SKM-1 (cell line): ENCODE results near the gene RTN4RL2.

Experiments
- DNase-seq: peaks from one replicate; lab custom pipeline; 2025; ENCODE audit not compliant: unreplicated experiment; lab: John Stamatoyannopoulos, UW

RTN4RL2 gene

DNA sequence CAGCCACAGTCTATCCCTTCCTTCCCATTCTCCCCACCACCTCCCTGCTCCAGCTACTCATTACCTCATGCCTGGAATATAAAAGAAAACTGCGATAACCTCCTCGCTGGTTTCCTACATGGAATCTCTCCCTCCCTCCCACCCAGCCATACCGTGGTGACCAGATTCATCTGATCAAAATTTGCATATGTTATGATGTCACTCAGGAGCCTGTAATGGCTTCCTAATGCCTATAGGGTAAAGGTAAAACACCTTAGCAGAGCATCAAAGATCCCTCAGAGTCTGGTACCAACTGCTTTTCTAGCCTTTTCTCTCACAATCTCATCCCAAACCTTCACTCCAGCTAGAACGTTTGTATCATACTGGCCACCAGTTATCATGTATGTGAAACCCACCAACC, 19.6 kb downstream of the RTN4RL2 start:
- DNase-seq = no peak

DNA sequence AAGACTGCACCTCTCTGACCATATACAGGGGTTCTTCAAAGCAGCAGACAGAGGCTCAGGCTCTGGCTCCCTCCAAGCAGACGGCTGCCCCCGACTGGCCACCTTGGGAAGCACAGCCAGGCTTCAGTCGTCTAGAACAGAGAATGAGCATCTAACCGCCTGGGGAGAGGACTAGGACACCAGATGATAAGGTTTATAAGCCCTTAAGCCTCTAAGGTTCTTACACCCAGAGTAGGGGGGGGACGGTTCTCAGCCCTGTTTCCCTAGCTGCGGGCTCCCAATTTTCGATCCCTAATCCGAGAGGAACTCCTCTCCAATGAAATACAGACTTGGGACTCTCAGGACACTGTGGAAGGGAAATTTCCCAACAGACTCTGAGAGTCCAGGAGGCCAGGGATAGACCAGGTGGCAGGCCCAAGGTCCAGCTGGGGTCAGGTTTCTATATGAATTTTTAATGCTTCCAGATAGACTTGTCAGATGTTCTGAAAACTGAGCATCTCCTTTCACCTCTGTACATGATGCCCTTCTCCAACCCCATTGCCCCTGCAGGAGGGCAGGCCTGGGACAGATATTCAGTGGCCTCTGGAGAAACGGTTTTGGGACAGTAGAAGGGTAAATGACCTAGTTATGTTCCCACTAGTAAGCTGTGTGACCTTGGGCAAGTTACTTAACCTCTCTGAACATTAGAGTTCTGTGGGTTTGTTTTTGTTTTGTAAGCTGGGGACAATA, 20.2 kb downstream of the RTN4RL2 start:
- DNase-seq = peak; percentile 51

DNA sequence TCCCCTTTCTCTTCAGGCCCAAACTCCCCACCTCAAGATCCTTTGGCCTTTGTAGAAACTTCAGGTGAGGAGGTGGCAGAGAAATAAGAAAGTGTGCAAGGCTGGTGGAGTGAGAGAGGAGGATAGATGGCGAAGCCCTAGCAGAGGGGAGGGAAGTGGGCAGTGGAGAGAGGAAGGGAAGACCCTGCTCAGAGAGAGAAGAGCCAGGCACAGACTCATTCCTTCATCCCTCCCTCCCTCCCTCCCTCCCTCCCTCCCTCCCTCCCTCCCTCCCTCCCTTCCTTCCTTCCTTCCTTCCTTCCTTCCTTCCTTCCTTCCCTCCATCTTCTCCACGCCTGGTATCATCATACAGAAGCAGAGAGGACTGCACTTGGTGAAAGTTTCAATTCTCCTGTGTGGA, 21.0 kb downstream of the RTN4RL2 start:
- no peak for DNase-seq

DNA sequence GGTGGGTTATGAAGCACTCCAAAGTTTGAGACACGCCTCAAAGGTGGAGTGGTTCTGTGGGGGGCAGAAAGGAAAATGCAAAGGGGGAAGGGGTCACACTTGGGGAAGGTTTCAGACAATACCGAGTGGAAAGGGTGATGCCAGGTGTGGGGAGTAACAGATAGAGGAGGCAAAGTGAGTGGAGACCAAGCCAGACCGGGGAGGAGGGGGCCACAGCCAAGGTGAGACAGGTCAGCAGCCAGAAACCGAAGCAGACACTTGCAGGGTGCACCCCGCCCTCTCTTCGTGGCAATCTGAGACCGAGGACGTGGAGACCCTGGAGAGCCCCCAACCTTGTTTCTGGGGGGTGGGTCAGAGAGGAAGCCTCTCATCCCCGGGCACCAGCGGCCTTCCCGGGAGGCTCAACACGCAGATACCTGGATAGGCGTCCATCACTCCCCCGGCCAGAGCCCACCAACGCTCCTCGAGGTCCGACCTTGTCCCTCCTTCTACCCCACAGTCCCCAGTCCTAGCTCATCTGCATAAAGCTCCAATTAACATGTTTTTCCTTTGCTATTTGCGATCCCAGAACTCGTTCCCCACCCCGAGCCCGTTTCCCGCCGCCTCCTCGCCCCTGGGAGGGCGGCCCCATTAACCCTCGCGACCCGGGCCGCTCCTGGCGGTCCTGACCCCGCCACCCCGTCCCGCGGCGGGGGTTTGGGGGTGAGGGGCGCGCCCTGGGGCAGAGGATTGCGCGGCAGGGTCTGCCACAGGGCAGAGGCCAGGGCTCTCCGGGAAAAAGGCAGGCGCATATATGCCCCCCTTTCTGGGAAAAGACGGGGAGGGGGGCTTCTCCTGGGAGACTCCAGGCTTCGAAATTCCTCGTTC, 21.8 kb downstream of the RTN4RL2 start:
- DNase-seq = no peak

DNA sequence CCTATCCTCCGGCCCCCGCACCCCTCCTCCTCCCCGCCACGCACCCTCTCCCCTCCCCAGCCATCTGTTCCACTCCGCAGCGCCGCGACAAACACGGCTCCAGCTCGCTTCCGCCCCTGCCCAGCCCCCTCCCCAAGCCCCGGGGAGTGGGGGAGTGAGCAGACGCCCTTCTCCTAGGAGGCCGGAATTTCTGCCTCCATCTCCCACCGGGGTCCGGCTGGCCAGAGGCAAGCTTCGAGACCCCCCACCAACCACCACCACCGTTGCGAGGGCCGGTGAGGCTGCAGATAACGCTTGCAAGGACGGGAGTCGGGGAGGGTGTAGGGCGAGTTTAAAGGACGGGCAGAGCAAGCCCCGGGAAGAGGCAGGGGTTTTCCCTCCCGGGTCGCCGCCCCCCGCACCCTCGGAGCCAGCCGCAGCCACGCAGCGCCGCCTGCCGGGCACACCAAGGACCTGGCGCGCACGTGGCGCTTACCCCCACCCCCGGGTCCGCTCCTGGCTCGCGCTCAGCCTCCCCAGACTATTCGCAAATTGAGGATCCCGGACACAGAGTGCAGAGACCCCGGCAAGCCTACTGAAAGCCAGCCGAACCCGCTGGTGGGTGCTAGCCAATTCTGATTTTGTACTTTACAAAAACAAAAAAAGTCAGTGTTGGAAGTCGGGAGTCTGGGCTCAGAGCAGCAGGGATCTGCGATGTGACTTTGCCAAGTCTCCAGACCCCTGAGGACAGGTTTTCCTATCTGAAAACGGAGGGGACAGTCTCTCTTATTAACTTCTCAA, 22.6 kb downstream of the RTN4RL2 start:
- no peak for DNase-seq

DNA sequence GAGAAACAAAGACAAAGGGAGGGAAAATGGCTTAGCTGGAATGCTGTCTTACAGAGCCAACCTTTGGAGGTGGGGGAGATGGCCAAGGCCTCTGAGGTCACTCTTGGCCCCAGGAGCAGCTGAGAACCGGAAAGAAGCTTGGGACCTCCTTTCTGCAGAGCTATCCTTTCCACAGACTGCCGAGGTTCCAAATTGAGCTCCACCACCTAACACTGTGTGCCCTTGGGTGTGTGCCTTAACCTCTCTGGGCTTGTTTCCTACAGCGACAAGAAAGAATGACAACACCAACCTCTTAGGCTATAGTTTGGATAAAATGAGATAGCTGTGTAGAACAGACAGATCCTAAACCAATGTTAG, 23.2 kb downstream of the RTN4RL2 start:
- no peak for DNase-seq

DNA sequence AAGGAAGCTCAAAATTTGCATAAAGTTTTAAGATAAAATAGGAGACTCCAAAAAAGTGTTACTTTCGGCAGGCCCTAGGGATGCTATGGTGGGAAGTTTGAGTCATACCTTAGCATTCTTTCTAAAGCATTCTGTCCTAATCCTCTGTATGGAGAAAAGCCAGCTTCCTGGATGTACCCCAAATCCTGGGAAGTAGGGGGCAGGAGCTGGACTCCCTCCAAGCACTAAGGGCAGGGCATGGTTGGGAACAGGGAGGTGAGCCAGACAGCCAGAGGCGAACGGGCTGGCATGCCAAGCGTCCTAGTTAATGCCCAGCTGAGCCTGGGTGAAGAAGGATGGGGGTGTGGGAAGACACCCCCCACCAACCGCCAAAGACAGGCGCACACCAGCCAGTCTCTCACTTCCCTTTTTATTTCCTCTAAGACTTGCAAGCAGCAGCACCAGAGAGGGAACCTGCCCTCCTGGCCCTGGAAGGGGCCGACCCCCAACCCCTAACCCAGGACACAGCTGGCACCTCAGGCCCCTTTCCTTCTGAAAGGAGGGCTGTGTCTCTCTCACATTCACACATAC, 23.9 kb downstream of the RTN4RL2 start:
- peak; percentile 68 for DNase-seq

DNA sequence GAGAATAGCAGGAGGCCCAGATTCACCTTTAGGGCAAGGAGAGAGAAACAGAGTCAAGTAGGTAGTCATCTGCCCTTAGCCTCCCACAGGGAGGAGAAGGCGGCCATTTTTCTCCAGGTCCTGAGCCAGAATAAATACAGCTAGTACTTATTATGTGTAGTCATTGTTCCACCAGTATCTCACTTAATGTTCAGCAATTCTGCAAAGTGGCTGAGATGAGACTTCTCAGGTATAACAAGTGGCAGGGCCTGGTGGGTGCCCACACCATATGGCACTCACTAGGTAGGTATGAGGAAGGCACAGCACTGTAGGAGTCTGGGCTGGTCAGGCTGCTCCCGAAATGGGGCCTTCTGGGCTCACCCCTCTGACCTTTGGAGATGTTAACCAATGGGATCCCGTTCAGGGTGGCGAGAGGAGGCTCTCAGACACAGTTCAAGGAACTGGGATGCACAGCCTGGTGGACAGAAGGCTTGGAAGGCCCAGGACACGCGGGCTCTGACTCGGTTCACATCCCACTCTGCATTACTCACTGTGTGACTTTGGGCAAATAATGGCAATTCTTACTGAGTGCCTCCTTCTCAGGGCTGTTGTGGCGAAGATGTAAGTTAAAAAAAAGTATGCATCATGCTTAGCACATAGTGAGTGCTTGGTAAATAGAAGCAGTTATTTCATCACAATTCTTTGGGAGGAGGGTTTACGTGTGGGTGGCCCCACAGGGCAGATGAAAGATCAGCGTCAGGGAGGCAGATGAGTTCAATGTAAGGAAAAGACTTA, 25.1 kb downstream of the RTN4RL2 start:
- DNase-seq = peak; percentile 19

DNA sequence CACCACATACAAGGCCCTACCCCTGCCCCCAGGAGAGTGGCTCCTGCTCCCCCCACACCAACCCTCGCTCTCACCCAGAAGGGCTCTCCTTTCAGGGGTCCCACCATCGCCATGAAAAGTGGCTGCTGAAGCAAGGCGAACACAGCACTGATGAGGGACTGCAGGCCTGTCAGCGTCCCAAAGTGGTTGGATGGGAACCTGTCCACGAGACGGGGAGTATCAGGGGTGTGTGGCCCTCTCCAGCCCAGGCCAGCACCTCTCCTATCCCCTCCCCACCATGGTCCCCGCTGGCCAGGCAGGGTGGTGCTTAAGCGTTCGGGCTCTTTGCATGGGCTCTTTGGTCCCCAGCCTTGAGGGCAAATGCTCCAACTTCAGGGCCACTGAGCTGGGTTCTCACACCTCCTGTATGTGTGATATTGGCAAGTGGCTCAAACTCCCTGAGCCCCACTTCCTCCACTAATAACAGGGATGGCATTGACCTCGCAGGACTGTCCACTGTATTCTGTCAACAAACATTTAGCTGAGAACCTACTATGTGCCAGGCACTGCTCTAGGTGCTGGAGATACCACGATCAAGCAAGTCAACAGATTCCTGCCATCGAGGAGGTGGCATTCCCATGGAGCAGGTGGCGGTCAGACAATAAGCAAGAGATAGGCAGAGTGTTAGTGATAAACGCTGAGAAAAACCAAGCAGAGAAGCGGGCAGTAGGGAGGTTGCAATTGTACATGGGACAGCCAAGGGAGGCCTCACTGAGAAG, 26.9 kb downstream of the RTN4RL2 start:
- no peak for DNase-seq

DNA sequence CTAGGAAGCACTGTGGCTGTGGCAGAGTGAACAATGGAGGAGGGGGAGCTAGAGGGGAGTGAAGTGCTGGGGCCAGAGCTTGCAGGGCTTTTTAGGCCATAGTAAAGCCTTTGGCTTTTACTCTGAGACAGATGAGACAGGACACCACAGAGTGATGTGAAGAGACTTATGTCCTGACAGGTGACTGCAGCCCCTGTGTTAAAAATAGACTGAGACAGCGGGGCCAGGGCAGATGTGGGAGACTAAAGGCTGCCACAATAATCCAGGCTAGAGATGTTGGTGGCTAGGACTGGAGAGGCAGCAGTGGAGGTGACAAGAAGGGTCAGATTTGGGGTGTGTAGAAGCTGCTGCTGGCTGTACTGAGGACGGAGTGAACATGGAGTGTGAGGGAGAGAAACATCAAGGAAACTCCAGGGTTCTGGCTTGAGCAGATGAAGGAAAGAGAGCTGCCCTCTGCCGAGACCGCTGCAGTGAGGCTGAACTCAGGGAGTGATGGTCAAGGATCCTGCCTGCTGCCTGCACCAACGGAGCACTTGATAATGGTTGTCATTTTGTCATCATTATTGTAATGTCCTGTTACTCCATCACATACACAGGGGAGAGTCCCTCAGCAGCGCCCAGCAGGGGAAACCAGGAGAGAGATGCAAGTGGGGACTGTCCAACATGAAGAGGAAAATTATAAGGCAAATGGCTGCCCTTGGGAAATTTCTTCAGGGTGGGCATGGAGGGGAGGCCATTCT, 27.8 kb downstream of the RTN4RL2 start:
- DNase-seq = no peak

DNA sequence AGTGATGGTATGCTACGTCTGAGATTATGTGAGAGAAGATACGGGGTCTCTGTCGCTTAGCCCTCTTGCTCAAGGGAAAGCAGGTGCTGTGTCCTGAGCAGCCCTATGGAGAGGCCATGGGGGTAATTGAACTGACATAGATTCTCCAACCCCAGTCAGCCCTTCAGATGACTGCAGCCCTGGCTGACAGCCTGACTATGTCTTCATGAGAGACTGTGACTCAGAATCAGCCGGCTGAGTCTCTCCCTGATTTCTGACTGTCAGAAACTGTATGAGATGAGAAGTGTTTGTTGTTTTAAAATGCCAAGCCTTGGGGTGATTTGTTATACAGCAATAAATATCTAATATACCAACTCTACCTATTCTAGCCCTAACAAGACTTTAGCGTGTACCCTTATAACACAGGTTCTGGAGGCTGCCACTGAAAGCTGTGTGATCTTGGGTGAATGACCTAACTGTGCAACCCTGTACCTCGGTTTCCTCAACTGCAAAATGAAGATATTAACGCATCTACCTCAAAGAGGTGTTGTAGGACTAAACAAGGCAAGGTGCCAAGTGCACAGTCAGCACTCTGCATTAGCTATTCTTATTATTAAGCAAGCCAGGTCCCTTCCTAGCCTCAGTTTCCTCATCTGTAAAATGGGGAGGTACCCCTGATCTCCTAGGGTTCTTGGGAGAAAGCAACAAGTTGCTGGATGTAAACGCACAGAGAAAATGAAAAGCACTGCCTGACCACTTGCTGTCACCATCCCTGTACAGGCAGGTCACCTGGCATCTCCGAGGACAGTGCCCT, 30.3 kb downstream of the RTN4RL2 start:
- no peak for DNase-seq

DNA sequence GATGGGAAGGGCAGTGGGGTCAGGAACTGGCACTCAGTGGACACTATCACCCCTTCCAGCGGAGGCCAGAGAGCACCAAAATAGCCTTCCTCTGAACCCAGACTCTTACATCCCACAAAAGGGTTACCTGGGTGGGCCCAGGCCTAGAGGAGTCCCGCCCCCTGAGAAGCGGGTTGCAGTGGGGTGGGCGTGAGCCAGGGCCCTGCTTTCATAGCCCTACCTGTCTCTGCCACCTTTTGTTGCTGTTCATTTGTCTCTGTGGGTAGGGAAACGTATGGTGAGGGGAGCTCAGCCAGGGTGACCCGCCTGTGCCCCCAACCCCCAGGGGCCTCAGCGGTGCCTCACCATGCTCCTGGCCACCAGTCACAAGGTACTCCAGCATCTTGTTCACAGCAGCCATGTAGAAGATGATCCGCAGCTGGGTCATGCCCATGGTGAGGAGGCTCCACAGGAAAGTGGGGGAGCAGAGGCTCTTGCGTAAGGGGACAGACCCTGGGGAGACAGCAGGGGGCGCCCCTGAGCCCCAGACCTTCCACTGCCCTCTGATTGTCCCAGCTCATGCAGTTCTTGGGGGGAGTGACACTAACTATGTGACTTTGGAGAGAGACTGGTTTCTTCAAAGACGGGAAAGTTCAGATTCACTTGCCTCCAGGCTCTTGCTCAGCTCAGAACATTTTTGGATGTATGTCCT, 31.2 kb downstream of the RTN4RL2 start:
- peak; percentile 24 for DNase-seq

DNA sequence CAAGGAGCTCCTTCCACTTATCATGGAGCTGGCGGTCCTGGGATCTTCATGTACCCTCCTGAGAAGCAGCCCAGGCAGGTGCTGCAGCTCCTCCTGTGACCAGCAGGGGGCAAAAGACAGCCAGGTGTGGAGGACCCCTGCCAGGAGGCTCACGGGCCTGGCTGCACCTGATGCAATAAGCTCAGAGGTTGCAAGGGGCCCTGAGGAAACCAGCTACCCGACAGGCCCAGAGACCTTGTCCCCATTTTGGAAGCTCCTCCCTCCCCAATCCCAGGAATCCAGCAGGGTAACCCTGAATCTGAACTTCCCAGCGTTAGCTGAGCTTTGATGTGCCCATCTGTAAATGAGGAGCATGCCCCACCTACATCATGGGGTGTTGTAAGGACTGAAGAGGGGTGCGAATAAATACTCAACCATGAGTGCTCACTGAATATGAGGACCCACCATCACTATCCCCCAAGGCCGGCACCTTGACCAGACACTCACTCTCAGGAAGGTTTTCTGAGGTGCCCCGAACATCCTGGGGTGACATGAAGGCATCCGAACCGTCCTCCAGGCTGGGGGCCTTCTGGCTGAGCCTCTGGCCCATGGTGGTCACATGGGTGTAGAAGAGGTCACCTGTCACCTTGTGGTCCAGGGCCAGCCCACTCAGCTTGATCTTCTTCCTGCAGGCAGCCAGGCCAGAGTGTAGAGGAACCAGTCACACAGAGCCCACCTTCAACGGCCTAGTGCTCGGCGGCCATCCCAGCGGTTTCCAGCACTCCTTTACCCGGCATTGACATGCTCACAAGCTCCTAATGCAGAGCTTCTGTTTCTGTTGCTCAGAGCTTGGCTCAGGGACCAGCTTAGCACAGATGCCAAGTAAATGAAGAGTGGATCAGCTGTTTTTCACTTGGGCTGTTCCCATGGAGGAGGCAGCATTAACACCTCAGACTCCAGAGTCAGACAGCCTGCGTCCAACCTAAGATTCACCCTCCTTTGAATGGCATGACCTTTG, 33.5 kb downstream of the RTN4RL2 start:
- no peak for DNase-seq

DNA sequence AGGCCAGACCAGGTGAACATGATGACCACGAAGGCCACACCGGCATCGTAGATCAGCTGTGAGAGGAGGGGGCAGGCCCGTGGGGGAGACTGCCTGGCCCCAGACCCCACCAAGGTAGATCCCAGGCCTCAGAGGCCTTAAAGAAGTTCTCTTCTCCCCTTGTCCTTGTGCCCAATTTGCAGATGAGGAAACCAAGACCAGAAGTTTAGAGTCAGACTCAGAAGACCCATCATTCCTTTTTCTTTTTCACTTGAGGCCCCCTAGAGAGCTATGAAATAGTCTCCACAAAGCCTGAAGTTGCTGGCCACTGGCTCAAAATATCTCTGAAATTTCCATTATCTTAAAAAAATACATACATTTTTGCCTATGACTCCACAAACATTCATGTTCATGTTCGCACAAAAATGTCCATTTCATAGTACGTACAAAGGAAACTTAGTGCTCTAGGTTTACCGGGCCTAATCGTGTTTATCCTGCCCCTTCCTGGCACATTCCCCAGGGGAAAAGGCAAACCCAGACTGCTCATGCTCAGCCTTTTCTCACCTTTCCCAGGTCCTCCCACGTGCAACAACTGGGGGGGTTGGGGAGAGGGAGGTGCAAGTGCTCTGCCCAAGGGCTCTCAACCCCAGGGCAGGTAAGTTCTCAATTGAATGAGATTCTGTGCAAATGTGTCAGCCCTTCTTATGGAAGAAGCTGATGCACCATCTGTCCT, 35.9 kb downstream of the RTN4RL2 start:
- DNase-seq = no peak

DNA sequence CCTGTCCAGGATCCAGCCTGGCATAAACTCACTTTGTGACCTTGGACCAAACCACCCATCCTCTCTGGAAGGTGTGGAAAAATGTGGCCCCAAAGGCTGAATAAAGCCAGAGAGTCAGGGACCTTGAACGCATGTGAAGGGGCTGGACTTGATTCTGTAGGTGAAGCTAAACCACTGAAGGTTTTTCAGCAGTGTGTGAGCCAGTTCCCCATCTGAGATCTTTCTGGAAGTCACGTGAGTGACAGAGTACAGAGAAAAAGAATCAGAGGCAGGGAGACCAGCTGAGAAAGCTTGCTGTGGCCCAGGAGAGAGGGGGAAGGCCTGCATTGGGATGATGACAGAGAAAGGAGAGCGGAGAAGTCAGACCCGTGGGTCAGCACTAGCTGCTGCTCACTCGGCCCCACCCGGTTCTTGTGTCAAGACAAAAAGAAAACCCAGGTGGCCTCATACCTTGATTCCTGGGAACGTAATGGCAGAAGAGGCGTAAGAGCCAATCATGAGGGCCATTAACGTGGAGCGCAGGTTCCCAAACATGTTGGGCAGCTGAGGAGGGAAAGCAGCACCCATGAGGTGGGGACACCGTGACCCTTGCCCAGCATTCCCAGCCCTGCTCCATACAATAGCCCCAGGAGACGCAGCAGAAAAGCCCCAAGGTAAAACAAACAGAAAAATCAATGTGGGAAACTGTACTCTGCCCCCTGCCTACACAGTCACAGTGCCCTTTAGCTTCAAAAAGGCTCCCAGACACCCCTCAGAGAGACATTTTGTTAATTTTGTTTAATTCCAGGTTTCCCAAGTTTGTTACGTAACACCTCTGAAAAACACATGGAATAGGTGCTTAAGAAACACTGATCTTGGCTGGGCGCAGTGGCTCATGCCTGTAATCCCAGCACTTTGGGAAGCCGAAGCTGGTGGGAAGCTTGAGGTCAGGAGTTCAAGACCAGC, 37.2 kb downstream of the RTN4RL2 start:
- no peak for DNase-seq
